DOHH2 (cell line): ENCODE measurements around the gene UNC5C.

Experiments
- H3F3A ChIP-seq: fragments of 200-600 bp; sonication (generic), shearing (Covaris generic); 2 replicates; pipeline ENCODE4 v1.6.0; 2016; ENCODE audit warnings: antibody characterized with exemption, mild to moderate bottlenecking; ENCODE audit not compliant: control insufficient read depth, insufficient read depth
- H3K27ac ChIP-seq: fragments of 200-600 bp; sonication (generic); 2 replicates; pipeline ENCODE4 v1.5.1; 2014; ENCODE audit warnings: low read depth, mild to moderate bottlenecking, low read length, moderate library complexity
- H3K27me3 ChIP-seq: fragments of 200-600 bp; sonication (generic); 2 replicates; pipeline ENCODE4 v1.6.1; 2014; ENCODE audit warnings: mild to moderate bottlenecking, low read length, mixed read lengths; ENCODE audit not compliant: control insufficient read depth
- H3K36me3 ChIP-seq: fragments of 200-600 bp; sonication (generic); 2 replicates; pipeline ENCODE4 v1.6.1; 2014; ENCODE audit warnings: mild to moderate bottlenecking, low read length, moderate library complexity, mixed read lengths; ENCODE audit not compliant: control insufficient read depth
- H3K4me1 ChIP-seq: fragments of 200-600 bp; sonication (generic); 2 replicates; pipeline ENCODE4 v1.6.1; 2014; ENCODE audit warnings: mild to moderate bottlenecking, low read length, mixed read lengths; ENCODE audit not compliant: control insufficient read depth
- H3K4me2 ChIP-seq: fragments of 200-600 bp; sonication (generic); 2 replicates; pipeline ENCODE4 v1.6.0; 2014; ENCODE audit warnings: mild to moderate bottlenecking, low read length, moderate library complexity
- H3K4me3 ChIP-seq: fragments of 200-600 bp; sonication (generic); 2 replicates; pipeline ENCODE4 v1.5.1; 2014; ENCODE audit warnings: mild to moderate bottlenecking, low read length, mixed read lengths
- H3K79me2 ChIP-seq: fragments of 200-600 bp; sonication (generic); 2 replicates; pipeline ENCODE4 v1.6.1; 2014; ENCODE audit warnings: mild to moderate bottlenecking, low read length, mixed read lengths; ENCODE audit not compliant: control insufficient read depth
- H3K9me2 ChIP-seq: fragments of 200-600 bp; sonication (generic); replicated peaks from 2 replicates; pipeline ENCODE4 v1.6.1; 2014; ENCODE audit warnings: mild to moderate bottlenecking, low read length, mixed read lengths; ENCODE audit not compliant: control insufficient read depth
- H3K9me3 ChIP-seq: fragments of 200-600 bp; sonication (generic); 2 replicates; pipeline ENCODE4 v1.6.1; 2014; ENCODE audit warnings: antibody characterized with exemption, low read length, mixed read lengths; ENCODE audit not compliant: control insufficient read depth, insufficient read depth
- H4K20me1 ChIP-seq: fragments of 200-600 bp; sonication (generic); 2 replicates; pipeline ENCODE4 v1.6.0; 2014; ENCODE audit warnings: low read depth, mild to moderate bottlenecking, antibody characterized with exemption, low read length, moderate library complexity; ENCODE audit not compliant: control insufficient read depth, insufficient read depth
- EZH2phosphoT487 ChIP-seq: fragments of 200-600 bp; sonication (generic); IDR thresholded peaks from 2 replicates; pipeline ENCODE4 v1.6.1; 2017; ENCODE audit warnings: borderline replicate concordance, mild to moderate bottlenecking, antibody characterized with exemption, low read length, moderate library complexity, mixed read lengths
- TF ChIP-seq, protein P1 (sequence below): fragments of 200-600 bp; sonication (generic); IDR thresholded peaks from one replicate; pipeline ENCODE4 v1.5.1; 2014; ENCODE audit warnings: antibody characterized with exemption, mild to moderate bottlenecking, low read depth, low read length; ENCODE audit not compliant: poor library complexity, severe bottlenecking

UNC5C gene

DNA sequence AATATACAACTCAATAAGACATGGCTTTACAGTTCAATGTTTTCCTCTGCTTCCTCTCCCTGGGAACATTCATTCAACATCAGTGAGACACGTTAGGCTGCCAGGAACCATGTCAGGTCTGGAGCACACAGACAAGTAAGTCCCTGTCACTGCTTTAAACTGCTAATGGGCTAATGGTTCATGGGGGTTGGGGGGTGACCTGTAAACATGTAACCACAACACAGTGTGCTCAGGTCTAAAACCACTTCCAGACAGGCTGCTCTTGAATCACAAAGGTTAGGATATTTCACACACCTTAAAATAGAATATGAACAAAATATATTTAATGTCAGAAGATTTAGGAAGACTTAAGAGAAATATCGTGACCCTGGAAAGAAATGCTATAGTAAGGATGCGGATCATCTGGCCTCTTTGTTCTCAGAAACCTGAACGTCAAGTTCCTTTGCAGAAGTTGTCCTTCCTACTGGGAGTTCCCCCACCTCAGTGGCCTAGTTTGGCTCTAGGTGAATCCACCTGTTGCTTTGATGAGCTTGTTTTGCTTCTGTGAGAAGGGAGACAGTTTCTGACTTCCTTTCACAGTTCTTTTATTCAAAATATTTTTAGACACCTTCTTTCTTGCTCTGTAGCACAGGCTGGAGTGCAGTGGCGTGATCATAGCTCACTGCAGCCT is 359.9 kb downstream of the UNC5C start:
- Histone ChIP-seq H4K20me1 (no peaks in the 10 kb centered on the region), H3K79me2 (no peaks in the 10 kb centered on the region), H3K27me3 (no peaks in the 10 kb centered on the region), H3K9me2 (no peaks in the 10 kb centered on the region), H3K4me1 (no peaks in the 10 kb centered on the region), H3K4me3 (no peak overlapping the region), H3F3A (no peaks in the 10 kb centered on the region), H3K4me2 (no peak overlapping the region), H3K36me3 (no peaks in the 10 kb centered on the region), H3K9me3 (no peaks in the 10 kb centered on the region), H3K27ac (no peak overlapping the region)
- TF ChIP-seq EZH2phosphoT487: no peak
- TF ChIP-seq, protein P1, sequence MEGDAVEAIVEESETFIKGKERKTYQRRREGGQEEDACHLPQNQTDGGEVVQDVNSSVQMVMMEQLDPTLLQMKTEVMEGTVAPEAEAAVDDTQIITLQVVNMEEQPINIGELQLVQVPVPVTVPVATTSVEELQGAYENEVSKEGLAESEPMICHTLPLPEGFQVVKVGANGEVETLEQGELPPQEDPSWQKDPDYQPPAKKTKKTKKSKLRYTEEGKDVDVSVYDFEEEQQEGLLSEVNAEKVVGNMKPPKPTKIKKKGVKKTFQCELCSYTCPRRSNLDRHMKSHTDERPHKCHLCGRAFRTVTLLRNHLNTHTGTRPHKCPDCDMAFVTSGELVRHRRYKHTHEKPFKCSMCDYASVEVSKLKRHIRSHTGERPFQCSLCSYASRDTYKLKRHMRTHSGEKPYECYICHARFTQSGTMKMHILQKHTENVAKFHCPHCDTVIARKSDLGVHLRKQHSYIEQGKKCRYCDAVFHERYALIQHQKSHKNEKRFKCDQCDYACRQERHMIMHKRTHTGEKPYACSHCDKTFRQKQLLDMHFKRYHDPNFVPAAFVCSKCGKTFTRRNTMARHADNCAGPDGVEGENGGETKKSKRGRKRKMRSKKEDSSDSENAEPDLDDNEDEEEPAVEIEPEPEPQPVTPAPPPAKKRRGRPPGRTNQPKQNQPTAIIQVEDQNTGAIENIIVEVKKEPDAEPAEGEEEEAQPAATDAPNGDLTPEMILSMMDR: no peak

DNA sequence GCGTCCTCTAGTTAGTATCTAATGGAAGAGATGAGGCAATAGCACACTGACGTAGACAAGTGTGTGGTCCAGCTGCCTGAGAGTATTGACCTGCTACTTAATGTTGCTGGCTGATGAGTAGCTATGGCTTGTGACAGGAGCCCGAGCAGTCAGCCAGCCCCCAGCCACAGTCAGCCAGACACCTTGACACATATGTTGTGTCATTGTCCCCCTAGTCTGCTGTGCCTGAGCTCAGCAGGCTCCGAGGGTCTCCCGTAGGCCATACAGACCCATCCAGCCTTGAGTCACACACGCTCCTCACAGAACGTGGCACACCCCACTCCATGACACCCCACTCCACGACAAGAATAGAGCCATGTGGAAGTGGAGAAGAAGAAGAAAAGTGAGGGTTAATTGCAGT is 362.1 kb downstream of the UNC5C start:
- Histone ChIP-seq H3K4me1 (no peaks in the 10 kb centered on the region), H3K36me3 (no peaks in the 10 kb centered on the region), H4K20me1 (no peaks in the 10 kb centered on the region)

DNA sequence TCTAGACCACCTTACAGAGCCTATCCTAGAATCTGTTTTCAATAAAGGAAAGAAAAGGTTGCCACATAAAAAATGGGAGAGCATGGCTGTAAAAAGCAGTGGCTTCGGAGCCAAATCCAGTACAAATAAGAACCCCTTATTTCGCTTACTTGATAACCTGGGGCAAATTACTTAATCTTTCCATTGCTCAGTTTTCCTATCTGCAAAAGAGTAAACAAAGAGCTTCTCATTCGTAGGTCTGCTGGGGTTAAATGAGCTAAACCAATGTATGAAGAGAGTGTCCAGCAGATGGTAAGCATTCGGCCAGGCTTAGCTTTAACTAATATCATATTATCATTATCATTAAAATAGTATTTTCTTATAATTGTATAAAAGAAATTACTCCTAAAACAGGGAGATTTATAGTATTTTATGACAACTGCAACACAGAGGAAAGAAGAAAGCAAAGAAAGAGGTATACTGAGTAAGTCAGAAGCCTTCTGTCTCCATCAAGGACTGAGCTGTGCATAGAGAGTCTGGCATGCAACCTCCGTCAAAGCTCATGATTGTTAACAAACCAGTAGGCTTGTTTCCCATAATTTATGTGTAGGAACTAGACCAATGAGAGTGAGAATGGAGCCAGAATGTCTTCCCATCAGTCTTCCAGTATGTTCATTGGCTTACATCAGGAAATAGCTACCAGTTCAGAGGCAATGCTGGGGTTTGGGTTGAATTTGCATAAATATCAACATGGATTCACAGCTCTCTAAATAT is 364.9 kb downstream of the UNC5C start:
- TF ChIP-seq, protein P1: no peak
- TF ChIP-seq EZH2phosphoT487: no peak
- Histone ChIP-seq H4K20me1 (no peaks in the 10 kb centered on the region), H3K9me2 (no peaks in the 10 kb centered on the region), H3K9me3 (no peaks in the 10 kb centered on the region), H3K27ac (no peak overlapping the region), H3K4me2 (no peak overlapping the region), H3K36me3 (no peaks in the 10 kb centered on the region), H3K27me3 (no peaks in the 10 kb centered on the region), H3K4me3 (no peak overlapping the region), H3F3A (no peaks in the 10 kb centered on the region), H3K79me2 (no peaks in the 10 kb centered on the region), H3K4me1 (no peaks in the 10 kb centered on the region)

More for the DNA sequence above, 362.1 kb downstream of the UNC5C start:
- no peak for TF ChIP-seq EZH2phosphoT487
- no peak overlapping the region for H3K4me2 ChIP-seq
- H3K4me3 ChIP-seq: no peak overlapping the region
- no peaks in the 10 kb centered on the region for H3K27me3 ChIP-seq
- no peaks in the 10 kb centered on the region for H3K79me2 ChIP-seq
- no peaks in the 10 kb centered on the region for H3K9me2 ChIP-seq
- H3F3A ChIP-seq: no peaks in the 10 kb centered on the region
- H3K9me3 ChIP-seq: no peaks in the 10 kb centered on the region
- no peak overlapping the region for H3K27ac ChIP-seq

DNA sequence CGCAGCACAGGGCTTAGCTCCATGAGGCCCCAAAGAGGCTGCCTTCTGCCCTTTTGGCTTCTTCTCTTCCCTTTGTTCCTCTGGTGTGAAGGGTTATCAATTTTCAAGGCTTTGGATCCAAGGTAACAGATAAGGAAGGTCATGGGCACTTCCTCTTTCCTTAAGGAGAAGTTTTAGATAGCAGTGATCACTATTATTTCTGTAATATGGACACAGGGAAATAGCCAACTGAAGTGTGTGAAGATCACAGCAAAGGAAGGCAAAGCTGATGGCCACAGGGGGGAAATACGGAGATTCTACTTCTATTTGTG is 366.8 kb downstream of the UNC5C start:
- Histone ChIP-seq H3K4me2 (no peak overlapping the region), H4K20me1 (no peaks in the 10 kb centered on the region), H3K79me2 (no peaks in the 10 kb centered on the region), H3F3A (no peaks in the 10 kb centered on the region), H3K4me3 (no peak overlapping the region), H3K9me3 (no peaks in the 10 kb centered on the region), H3K36me3 (no peaks in the 10 kb centered on the region), H3K9me2 (no peaks in the 10 kb centered on the region), H3K27ac (no peak overlapping the region), H3K4me1 (no peaks in the 10 kb centered on the region), H3K27me3 (no peaks in the 10 kb centered on the region)
- TF ChIP-seq EZH2phosphoT487: no peak
- TF ChIP-seq, protein P1: no peak
